Right lobe of liver (tissue), 6 donors: ENCODE results near the gene LY6G5C. TPM values are rescaled to one million over a fixed set of nuclear protein-coding genes. Genes with fewer than 3 reads are reported as not detected.

Experiments used
- ATAC-seq, 4 donors: fragments of 200-7000 bp; cut with Tn5 transposase; one replicate each; pipeline ENCODE4 v1.9.1; 2020; ENCODE audit warnings: mild to moderate bottlenecking in 4 of 4, moderate library complexity in 4 of 4
- DNase-seq, 3 donors: peaks; one replicate each; pipeline ENCODE4 v3.0.0-alpha.2; 2020
- H3K27ac ChIP-seq, 3 donors: fragments of 200-600 bp; one replicate each; pipeline ENCODE4 v1.8.0; 2022
- H3K27me3 ChIP-seq, 2 donors: fragments of 200-600 bp; one replicate each; pipeline ENCODE4 v1.8.0; 2022
- H3K36me3 ChIP-seq, 4 donors: fragments of 200-600 bp; sonication (generic) in 1 of 4; one replicate each; pipeline versions ENCODE4 v1.5.1 to v1.8.0; 2017 to 2022; ENCODE audit warnings: control low read depth in 1 of 4
- H3K4me1 ChIP-seq, 4 donors: fragments of 200-600 bp; sonication (generic) in 1 of 4; one replicate each; pipeline versions ENCODE4 v1.5.1 to v1.8.0; 2017 to 2022; ENCODE audit warnings: control low read depth in 1 of 4
- H3K4me3 ChIP-seq, 3 donors: fragments of 200-600 bp; one replicate each; pipeline ENCODE4 v1.8.0; 2022
- H3K9me3 ChIP-seq, 4 donors: fragments of 200-600 bp; sonication (generic) in 1 of 4; one replicate each; pipeline versions ENCODE4 v1.5.1 to v1.8.0; 2017 to 2022; ENCODE audit warnings: control low read depth in 1 of 4
- CTCF ChIP-seq, 4 donors: fragments of 200-600 bp in 3 of 4; fragments of 450-650 bp in 1 of 4; IDR thresholded peaks; one replicate each; pipeline versions ENCODE4 v1.5.1 to v1.8.0; 2016 to 2022; ENCODE audit warnings: antibody characterized with exemption in 4 of 4, mild to moderate bottlenecking in 2 of 4
- POLR2A ChIP-seq: fragments of 450-650 bp; IDR thresholded peaks from one replicate; pipeline ENCODE4 v1.6.1; 2017; ENCODE audit warnings: antibody characterized with exemption, mild to moderate bottlenecking
- WGBS: methylation state at CpG from one replicate; pipeline ENCODE4 v1.1.6; 2018; ENCODE audit warnings: low coverage, low lambda C conversion rate; ENCODE audit not compliant: insufficient coverage; ENCODE audit errors: missing lambda C conversion rate; 5-methylcytosine and 5-hydroxymethylcytosine counted together
- intact Hi-C, 2 donors: fragments of 100-400 bp; cut with DNase I; formaldehyde crosslinking; loops; one replicate each; pipeline versions ENCODE4 v1.11.2 to v1.14.1; 2022
- total RNA-seq, 6 experiments: library from RNA; depleted of rRNA in 2 of 6; stranded (reverse); fragments of >200 nt in 2 of 6; fragmentation: NEBNext Ultra II Directional in 3 of 6; extraction: Animal tissue kit (Norgen Biotek cat#: 25700) in 3 of 6; gene quantifications; one replicate each; pipeline versions ENCODE4 v1.1.0 to v1.2.4, GENCODE V29; 2016 to 2023
- donor health status: DM: no; HTN: yes; CAD: no.
- donor health status: DM: no; HTN: no; CAD: no.
- donor health status: DM: no; HTN: no; CAD: no.
- donor health status: DM: no; HTN: yes; CAD: no.
- donor health status: DM: no; HTN: yes; CAD: no.

Gene LY6G5C
- total RNA-seq, 6 experiments from 2014 or later = 0.68 to 1.6 (median 1.2) TPM

DNA sequence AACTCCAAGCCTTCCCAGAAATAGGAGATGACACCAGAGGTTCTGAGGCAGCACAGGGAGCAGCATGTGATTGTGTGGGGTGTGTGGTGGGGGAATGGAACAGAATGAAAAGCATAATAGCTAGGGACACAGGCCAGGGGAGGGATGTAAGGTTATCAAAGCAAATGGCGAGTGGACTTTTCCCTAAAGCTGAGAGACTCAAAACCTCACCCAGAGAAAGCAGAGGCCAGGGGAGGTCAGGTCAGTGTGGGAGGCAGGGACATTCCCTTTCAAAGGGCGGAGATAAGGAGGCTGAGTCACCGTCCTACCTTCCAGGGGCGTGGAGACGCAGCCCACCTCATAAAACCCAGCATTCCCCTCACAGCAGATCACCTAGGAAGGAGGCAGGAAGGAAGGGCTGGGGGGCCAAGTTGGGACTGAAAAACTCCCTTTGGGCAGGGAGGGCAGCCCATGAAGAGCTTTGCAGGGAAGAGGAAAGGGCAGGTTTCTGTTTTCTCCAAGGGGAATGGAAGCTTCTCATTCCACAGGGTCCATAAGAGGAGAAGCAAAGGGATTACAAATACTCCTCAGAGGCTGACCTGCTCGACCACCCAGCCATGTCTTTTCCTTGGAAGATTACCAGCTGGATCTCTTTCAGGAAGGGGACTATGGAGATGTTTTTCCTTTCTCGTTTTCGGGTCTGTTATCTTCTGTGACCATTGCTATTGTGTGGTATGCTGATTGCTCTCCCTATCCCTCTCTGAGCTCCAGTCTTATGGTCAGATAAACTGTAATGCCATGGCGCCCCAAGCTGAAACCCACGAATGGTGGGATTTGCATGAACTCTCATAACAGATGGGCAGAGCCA lies 9.6 kb upstream of the LY6G5C start:
- intact Hi-C loops = no loop called here
- Histone ChIP-seq H3K27ac (no peak overlapping the region), H3K4me1 (no peaks in the 10 kb centered on the region), H3K36me3 (peaks cover 0 to 81% (median 24%) of the 10 kb centered on the region in 4 donors), H3K27me3 (no peaks in the 10 kb centered on the region), H3K9me3 (no peaks in the 10 kb centered on the region), H3K4me3 (no peak overlapping the region)
- ATAC-seq (peak in 2 of 4 donors; percentile 20 to 84), DNase-seq (no peak)
- no peak for TF ChIP-seq POLR2A
- TF ChIP-seq CTCF (IDR thresholded peaks at IDR 0.05) = no peak
- 40% methylated on average over 9 of the region's 10 CpGs for WGBS

- ATAC-seq = no peak
- peaks cover 0 to 72% (median 21%) of the 10 kb centered on the region in 4 donors for H3K36me3 ChIP-seq
- intact Hi-C loops = loop anchor here (10.0 kb wide), 1 partner anchor 75 kb away; the partner anchor contains the start of gene SAPCD1 (in 2 of the 2)
These were observed 8.6 kb upstream of the LY6G5C start for GRCh38 chr6:31689249-31690110.

GRCh38 chr6:31687860-31688693 lies 7.2 kb upstream of the LY6G5C start:
- H3K4me3 ChIP-seq = no peak overlapping the region
- no peak overlapping the region for H3K27ac ChIP-seq
- peaks cover 0 to 58% (median 21%) of the 10 kb centered on the region in 4 donors for H3K36me3 ChIP-seq
- intact Hi-C loops = loop anchor here (10.0 kb wide), 1 partner anchor 77 kb away; the partner anchor contains the start of gene SAPCD1 (in 2 of the 2)
- no peaks in the 10 kb centered on the region for H3K4me1 ChIP-seq
- WGBS = 93% methylated on average over 6 of the region's 14 CpGs
- no peak for ATAC-seq
- DNase-seq = no peak
- no peak for TF ChIP-seq POLR2A
- no peak for TF ChIP-seq CTCF (IDR thresholded peaks at IDR 0.05)
- H3K9me3 ChIP-seq = no peaks in the 10 kb centered on the region
- H3K27me3 ChIP-seq = no peaks in the 10 kb centered on the region

More at GRCh38 chr6:31689249-31690110, 8.6 kb upstream of the LY6G5C start:
- Histone ChIP-seq H3K4me3 (no peak overlapping the region), H3K27ac (no peak overlapping the region), H3K27me3 (no peaks in the 10 kb centered on the region), H3K9me3 (no peaks in the 10 kb centered on the region), H3K4me1 (no peaks in the 10 kb centered on the region)
- no peak for DNase-seq
- 70% methylated on average over 5 of the region's 11 CpGs for WGBS
- TF ChIP-seq CTCF (IDR thresholded peaks at IDR 0.05) (peak in 3 of 4 donors; percentile 5 to 29 (median 29)), POLR2A (no peak)

GRCh38 chr6:31687321-31687720 lies 6.5 kb upstream of the LY6G5C start:
- DNase-seq (no peak), ATAC-seq (no peak)
- Histone ChIP-seq H3K27ac (no peak overlapping the region), H3K4me3 (no peak overlapping the region), H3K9me3 (no peaks in the 10 kb centered on the region), H3K4me1 (peaks cover 0 to 5% (median 0%) of the 10 kb centered on the region in 4 donors), H3K36me3 (peaks cover 0 to 52% (median 21%) of the 10 kb centered on the region in 4 donors), H3K27me3 (no peaks in the 10 kb centered on the region)
- intact Hi-C loops = loop anchor here (10.0 kb wide), 1 partner anchor 77 kb away; the partner anchor contains the start of gene SAPCD1 (in 2 of the 2)
- WGBS = 74% methylated on average over 5 of the region's 8 CpGs
- TF ChIP-seq CTCF (IDR thresholded peaks at IDR 0.05) (no peak), POLR2A (no peak)
